Inflammatory macrophage treated with lipopolysaccharide for 1 hour (primary cell): Measurements from ENCODE around the gene ADD2.
"Not testable (repeated sequence)": the region's sequence is repeated elsewhere in the genome, so short reads cannot be mapped to it uniquely, and the experiment has no call there.

ENCODE experiments used
- DNase-seq, 2 donors: peaks; one replicate each; pipeline ENCODE4 v3.0.0-alpha.2; 2020 to 2022

ADD2 gene

DNA sequence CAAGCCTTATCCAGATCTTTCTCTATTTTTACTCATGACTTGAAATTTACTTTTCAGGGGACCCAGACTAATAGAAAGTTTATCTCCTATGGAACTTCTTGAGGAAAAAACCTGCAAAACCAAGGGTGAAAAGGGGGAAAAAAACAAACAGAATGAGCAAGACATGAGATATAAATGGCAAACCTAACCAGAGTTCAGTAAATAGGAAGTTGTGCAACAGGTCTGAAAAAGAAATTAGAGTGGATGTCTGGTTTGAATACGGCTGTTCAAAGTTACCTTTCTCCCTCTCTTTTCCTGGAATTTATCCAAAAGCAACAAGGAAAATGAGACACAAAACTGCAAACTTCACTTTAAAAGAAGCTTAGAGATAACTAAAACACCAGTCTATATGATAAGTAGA, 135.6 kb downstream of the ADD2 start:
- no peak for DNase-seq

DNA sequence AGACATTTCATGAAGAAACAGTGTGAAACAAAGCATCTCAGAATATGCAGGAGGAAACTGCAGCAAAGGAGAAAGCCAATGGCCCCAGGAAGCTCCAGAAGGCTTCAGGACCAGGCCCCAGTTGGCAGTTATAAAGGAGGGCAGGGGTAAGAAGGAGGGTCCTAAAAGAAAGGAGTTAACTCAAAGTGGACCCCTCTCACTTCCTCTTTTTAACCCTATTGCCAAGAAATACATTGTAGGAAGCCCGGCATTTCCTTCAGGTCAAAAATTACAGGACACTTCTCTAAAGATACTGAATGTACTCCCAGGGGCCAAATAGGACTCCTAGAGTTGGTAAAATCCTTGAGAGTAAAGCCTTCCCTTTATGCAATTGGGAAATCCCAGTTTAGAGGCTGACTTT, 137.2 kb downstream of the ADD2 start:
- DNase-seq: no peak

GRCh38 chr2:70627211-70627898, 140.6 kb downstream of the ADD2 start:
- no peak for DNase-seq

GRCh38 chr2:70626254-70626990, 141.6 kb downstream of the ADD2 start:
- DNase-seq: no peak

DNA sequence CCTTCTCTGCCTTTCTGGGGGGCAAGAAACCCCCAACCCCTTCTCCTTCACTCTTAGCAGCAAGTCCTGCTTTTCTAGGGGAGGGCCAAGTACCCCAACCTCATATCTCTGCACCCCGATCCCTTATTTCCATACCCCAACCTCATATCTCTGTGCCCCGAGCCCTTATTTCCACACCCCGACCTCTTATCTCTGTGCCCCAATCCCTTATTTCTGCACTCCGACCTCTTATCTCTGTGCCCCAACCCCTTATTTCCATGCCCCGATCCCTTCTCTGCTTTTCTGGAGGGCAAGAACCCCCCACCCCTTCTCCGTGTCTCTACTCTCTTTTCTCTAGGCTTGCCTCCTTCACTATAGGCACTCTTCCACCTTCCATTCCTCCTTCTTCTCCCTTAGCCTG, 146.5 kb downstream of the ADD2 start:
- not testable (repeated sequence) for DNase-seq

- DNase-seq: no peak
Observed at GRCh38 chr2:70620020-70620419, 148.0 kb downstream of the ADD2 start.

DNA sequence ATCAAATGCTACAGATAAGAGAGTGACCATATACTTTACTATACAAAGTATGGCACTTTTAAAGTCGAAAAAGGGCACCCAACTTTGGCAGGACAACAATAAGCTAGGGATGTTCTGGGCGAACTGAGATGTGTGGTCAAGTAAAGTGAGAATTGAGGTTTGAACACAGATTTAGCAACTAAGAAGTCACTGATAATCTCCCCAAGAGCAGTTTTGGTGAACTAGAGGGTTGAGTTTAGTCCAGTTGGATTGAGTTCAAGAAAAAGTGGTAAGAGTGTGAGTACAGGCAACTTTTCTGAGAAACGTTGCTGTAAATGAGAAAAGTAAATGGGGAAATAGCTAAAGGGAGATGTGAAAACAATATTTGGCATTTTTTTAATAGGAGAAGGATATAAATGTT, 148.8 kb downstream of the ADD2 start:
- DNase-seq: no peak

DNA sequence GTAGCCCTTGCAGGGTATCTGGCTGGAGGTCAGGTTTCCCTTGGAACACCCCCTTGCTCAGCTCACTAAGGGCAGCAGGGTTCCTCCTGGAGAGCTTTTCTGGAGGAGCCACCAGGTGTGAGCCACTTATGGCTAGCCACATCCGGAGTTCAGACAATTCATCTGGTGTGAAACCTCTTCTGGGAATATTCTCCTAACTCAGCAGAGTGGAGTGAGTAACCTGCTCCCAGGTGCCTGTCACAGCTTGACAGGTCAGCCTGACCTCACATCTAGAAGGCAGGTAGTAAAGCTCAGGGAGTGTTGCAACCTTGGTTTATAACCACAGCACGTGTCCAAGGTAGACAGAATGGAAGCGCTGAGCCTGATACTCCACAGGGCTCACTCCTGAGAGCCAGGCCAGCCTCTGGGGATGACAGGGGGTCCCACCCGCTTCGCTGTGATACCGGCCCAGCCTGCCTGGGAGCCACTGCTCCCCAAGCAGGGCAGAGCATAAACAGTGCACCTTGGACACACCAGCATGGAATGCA, 151.8 kb downstream of the ADD2 start:
- DNase-seq: no peak

GRCh38 chr2:70615222-70615621, 152.8 kb downstream of the ADD2 start:
- no peak for DNase-seq

DNA sequence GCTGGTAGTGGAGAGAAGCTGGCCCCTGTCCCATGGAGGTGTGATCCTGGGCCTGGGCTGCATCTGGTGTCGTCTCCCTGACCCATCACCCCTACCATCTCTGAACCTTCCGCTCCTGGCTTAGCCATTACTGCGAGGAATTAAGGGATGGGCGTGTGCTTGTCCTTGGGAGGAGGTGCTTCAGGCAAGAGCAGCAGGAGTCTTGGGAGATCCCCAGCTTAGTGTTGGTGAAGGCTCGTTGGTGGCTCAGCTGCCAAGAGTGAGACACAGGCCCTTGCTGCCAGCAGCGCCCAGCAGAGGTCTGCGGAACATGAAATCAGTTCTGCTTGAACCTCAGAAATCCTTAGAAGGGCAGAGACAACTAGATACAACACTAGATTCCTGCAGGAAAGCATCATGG, 154.5 kb downstream of the ADD2 start:
- DNase-seq: no peak

GRCh38 chr2:70612574-70612973, 155.4 kb downstream of the ADD2 start:
- DNase-seq: no peak

DNA sequence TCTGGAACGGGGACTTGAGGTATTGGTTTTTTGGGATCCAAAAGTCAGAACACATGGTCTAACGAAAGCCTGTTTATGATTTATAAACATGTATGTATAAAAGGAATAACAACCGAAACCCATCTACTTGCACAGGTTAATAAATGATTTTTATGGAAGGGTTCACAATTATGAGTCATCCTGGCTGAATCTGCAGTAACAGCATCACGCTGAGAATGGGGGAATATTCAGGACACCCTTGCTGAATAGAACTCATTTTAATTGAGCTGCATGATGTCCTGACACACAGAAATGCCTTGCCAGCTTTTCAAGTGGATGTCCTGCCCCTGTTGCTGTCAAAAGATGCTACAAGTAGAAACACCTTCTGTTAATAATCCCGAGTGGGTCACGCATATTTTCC, 159.6 kb downstream of the ADD2 start:
- no peak for DNase-seq

DNA sequence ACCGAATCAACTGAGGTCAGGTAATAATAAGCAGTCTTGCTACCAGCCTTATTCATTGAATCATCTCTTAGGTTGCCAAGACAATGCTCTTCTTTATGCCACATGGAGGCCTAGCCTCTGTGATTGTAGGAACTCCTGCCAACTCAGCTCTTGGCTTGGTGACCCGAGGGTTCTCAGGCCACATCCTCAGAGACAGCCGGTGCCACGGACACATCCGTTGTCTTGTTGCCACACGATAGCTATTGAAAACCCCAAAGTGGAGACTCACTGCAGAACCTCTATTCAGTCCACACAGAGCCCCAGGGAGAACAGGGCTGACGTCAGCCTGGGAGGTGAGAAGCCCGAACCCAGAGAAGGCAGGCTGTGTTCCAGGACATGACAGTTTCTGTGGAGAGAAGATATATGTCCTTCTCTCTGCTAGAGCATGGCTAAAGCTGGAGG, 160.9 kb downstream of the ADD2 start:
- DNase-seq: no peak
